NCI-H748 treated with DMSO at 0.1 percent for 48 hours (cell line): ENCODE results near the gene ABCG1.

Experiments
- DNase-seq: peaks from one replicate; lab custom pipeline; 2025; lab: John Stamatoyannopoulos, UW

Gene ABCG1

DNA sequence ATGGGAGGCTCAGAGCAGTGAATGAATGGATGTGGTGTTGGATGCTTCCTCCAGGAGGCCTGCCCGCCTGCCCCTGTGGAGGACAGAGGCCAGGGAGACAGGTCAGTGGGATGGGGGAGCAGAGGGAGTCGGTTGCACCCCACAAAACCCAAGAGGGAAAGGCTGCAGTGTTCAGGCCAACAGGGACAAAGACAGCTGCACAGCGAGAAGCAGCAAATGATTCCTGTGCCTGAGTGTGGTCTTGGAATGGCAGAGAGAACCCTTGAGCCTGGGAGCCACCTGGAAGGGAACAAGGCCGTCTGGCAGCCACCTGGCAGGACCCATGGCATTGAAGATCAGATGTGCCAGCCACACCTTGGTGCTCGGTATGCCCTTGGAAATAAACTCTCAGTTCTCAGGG lies 88.2 kb downstream of the ABCG1 start:
- no peak for DNase-seq

- no peak for DNase-seq
Measured at GRCh38 chr21:42308161-42308913, 89.4 kb downstream of the ABCG1 start.

GRCh38 chr21:42308914-42309752 lies 90.2 kb downstream of the ABCG1 start:
- DNase-seq, result no peak

- DNase-seq, result peak; percentile 52
Measured at GRCh38 chr21:42309753-42310213, 90.8 kb downstream of the ABCG1 start.

GRCh38 chr21:42310411-42311001 lies 91.6 kb downstream of the ABCG1 start:
- DNase-seq, result no peak

- DNase-seq, result no peak
Measured at GRCh38 chr21:42311160-42311559, 92.2 kb downstream of the ABCG1 start.

DNA sequence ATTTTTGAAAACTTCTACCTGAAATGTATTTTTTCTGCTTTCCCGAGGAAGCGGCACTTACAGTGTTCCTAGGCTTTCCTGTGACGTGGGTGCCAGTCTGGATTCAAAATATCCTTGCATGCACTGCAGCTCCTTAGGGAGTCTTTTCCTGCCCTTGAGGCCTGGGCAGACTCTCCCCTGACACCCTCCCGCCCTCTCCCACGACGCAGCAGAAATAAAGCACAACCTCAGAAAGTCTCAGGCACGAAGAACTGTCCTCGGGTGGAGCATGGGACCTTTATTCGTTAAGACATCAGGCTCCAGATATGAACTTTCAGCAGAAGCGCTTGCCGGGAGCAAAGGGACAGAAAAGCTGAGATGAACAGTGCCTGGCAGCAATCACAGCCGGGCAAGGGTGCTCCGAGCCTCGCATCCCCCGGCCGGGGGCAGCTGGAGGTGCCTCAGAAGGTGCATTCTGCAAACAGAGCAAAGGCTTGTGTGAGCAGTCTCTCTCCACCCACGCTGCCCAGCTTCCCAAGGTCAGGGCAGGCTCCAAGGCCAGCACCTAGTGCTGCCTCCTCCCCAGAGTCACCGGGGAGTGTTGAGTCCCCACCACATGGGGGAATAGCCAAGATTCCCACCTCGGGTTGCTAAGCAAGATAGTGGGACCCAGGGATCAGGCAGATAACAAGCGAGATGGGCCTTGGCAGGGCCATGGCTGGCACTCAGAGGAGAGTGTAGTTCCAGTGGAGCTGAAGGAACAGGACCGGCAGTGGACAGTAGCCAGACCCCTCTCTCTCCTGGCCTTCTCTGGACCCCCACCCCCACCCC lies 93.1 kb downstream of the ABCG1 start:
- DNase-seq, result no peak

- DNase-seq, result no peak
Measured at GRCh38 chr21:42312626-42313104, 93.7 kb downstream of the ABCG1 start.

- peak; percentile 79 for DNase-seq
Measured at GRCh38 chr21:42313501-42313969, 94.6 kb downstream of the ABCG1 start.

GRCh38 chr21:42314616-42315295 lies 95.8 kb downstream of the ABCG1 start:
- no peak for DNase-seq

- DNase-seq, result peak; percentile 93
Measured at GRCh38 chr21:42315296-42315891, 96.5 kb downstream of the ABCG1 start, which contains the start of gene TFF3. Gene TFF3, minus strand, starts transcription at chr21:42315409. Its CDS starts 35 bp downstream, at chr21:42315374.

DNA sequence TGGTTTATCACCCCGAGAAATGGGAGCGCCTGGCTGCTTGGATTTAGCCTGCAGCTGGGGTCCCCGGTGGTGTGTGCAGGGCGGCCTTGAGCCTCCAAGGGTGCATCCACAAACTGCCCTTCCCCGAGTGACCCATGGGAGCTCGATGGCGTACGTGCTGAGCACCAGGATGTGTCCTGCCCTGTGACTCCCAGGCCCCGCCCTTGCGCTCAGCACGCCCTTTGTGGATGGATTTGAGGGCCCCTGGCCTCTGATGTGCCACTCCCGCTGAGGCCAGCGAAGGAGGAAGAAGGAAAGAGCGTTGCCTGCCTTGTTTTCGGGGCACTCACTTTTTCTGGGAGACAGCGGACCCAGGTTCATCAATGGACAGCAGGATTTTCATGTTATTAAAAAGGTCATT lies 98.0 kb downstream of the ABCG1 start:
- no peak for DNase-seq

GRCh38 chr21:42317341-42317741 lies 98.4 kb downstream of the ABCG1 start:
- peak; percentile 85 for DNase-seq

GRCh38 chr21:42317826-42318746 lies 99.1 kb downstream of the ABCG1 start:
- DNase-seq, result no peak

- DNase-seq, result no peak
Measured at GRCh38 chr21:42319376-42319775, 100.4 kb downstream of the ABCG1 start.

DNA sequence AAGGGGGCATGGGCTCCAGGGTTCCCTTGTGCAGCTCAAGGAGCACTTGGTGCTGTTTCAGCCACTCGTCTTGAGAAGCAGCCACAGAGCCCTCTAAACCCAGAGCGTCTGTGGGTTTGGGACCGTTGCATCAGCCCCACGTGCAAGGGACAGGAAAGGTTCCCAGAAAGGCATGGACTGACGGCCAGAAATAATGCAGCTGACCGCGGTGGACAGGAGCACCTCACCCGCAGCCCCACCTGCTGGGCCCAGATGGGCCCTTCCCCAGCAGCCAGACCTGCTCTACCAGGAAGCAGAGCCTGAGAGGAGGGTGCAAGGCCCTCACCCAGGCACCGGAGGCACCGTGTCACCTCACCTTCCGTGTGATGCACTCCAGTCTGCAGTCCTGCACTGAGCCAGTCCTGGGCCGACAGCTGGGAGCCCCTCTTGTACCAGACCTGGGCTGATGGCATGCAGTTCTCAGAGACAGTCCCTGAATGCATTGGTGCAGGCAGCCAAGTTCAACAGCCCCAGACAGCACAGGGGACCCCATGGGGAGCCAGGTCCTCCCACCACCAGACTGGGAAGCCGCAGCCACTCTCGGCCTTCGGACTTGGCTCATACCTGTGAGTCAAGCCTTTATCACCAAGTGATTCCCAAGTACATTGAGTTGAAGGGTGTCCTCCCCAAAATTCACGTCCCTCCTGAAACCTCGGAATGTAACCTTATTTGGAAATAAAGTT lies 101.1 kb downstream of the ABCG1 start:
- no peak for DNase-seq

DNA sequence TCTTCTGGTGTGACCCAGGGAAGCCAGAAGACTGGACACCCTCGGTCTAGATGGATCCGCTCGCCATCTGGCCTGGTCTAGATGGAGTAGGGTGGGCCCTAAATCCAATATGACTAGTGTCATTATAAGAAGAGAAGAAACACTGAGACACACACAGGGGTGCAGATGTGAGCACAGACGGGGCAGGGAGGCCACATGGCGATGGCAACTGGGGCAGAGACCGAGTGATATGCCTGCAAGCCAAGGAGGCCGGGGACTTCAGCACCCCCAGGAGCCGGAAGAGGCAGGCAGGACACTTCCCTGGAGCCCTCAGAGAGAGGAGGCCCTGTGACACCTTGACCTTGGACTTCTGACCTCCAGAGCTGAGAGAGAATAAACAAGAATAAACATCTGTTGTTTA lies 101.9 kb downstream of the ABCG1 start:
- no peak for DNase-seq

DNA sequence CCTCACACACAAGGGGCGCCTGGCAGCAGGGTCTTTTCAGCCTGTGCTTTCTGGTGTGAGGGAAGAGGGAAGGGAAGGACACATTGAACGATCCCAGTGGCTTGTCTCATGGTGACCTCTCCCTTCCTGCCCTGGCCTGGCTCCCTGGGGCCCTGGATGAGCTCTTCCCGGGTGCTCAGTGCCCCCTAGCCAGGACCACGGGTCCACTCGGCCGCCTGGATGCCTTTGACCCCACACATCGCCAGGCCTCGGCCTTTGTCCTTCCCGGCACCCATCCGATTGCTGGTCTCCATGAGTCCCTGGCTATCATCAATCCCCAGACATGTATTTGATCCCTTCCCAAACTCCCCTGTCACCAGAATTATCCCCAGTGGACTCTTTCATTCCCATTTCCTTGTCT lies 102.3 kb downstream of the ABCG1 start:
- DNase-seq, result no peak

DNA sequence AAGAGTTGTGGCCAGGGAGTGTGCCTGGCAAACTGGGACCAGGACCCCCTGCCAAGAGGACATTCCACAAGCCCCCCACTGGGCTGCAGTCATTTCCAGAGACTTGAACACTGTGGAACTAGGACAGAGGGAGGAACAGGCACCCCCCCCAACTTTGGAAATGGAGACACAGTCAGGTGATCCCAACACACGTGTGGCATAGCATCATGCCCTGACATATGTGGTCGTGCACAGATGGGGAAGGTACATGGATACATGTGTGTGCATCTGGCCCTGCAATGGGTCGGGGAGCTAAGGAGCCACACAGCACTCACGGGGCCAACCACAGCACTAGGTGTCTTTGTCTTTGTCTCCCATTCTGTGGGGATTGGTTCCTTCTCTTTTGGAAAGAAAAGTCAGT lies 102.9 kb downstream of the ABCG1 start:
- no peak for DNase-seq
